ENCODE results near the gene NIPSNAP2. TPM values are rescaled to one million over a fixed set of nuclear protein-coding genes. Genes with fewer than 3 reads are reported as not detected.
A peak's percentile ranks its signal among the peaks of the same experiment; 100 is the strongest.

Gene NIPSNAP2
- total RNA-seq, 2 experiments from 2014 or later = 47.0 to 47.2 TPM

GRCh38 chr7:55965805-55966421 lies 1.5 kb downstream of the NIPSNAP2 start:
- no peaks in the 10 kb centered on the region for H3K9me3 Mint-ChIP-seq
- peaks cover 22% of the 10 kb centered on the region for H3K36me3 Mint-ChIP-seq

GRCh38 chr7:55966851-55967250 lies 2.5 kb downstream of the NIPSNAP2 start:
- H3K36me3 Mint-ChIP-seq = peaks cover 22% of the 10 kb centered on the region
- no peak overlapping the region for H3K27ac Mint-ChIP-seq
- DNase-seq = no peak
- no peaks in the 10 kb centered on the region for H3K27me3 Mint-ChIP-seq
- no peak overlapping the region for H3K4me3 Mint-ChIP-seq
- peaks cover 31% of the 10 kb centered on the region for H3K4me1 Mint-ChIP-seq
- no peaks in the 10 kb centered on the region for H3K9me3 Mint-ChIP-seq

More at GRCh38 chr7:55965805-55966421, 1.5 kb downstream of the NIPSNAP2 start:
- Mint-ChIP-seq H3K4me1 (peaks cover 29% of the 10 kb centered on the region), H3K27ac (peak overlapping the region; percentile 48), H3K27me3 (no peaks in the 10 kb centered on the region), H3K4me3 (peak overlapping the region; percentile 67)
- DNase-seq = no peak

- Mint-ChIP-seq H3K27me3 (no peaks in the 10 kb centered on the region), H3K9me3 (no peaks in the 10 kb centered on the region), H3K4me1 (peaks cover 22% of the 10 kb centered on the region), H3K27ac (peak overlapping the region; percentile 27), H3K4me3 (no peak overlapping the region), H3K36me3 (peaks cover 23% of the 10 kb centered on the region)
- DNase-seq = no peak
Observed at GRCh38 chr7:55969391-55969790, 5.0 kb downstream of the NIPSNAP2 start.

GRCh38 chr7:55970561-55970960 lies 6.2 kb downstream of the NIPSNAP2 start:
- H3K27me3 Mint-ChIP-seq = no peaks in the 10 kb centered on the region
- peaks cover 22% of the 10 kb centered on the region for H3K4me1 Mint-ChIP-seq

GRCh38 chr7:55970978-55971377 lies 6.6 kb downstream of the NIPSNAP2 start:
- DNase-seq = no peak
- no peaks in the 10 kb centered on the region for H3K9me3 Mint-ChIP-seq
- H3K4me3 Mint-ChIP-seq = no peak overlapping the region
- H3K4me1 Mint-ChIP-seq = peaks cover 17% of the 10 kb centered on the region
- H3K27me3 Mint-ChIP-seq = no peaks in the 10 kb centered on the region
- H3K27ac Mint-ChIP-seq = no peak overlapping the region
- peaks cover 20% of the 10 kb centered on the region for H3K36me3 Mint-ChIP-seq

More at GRCh38 chr7:55970561-55970960, 6.2 kb downstream of the NIPSNAP2 start:
- H3K9me3 Mint-ChIP-seq = no peaks in the 10 kb centered on the region
- peaks cover 24% of the 10 kb centered on the region for H3K36me3 Mint-ChIP-seq
- no peak overlapping the region for H3K4me3 Mint-ChIP-seq
- H3K27ac Mint-ChIP-seq = peak overlapping the region; percentile 17
- no peak for DNase-seq

GRCh38 chr7:55973747-55974250 lies 9.4 kb downstream of the NIPSNAP2 start:
- H3K4me1 Mint-ChIP-seq = peaks cover 12% of the 10 kb centered on the region
- no peak overlapping the region for H3K4me3 Mint-ChIP-seq
- H3K9me3 Mint-ChIP-seq = no peaks in the 10 kb centered on the region
- DNase-seq = no peak
- H3K27ac Mint-ChIP-seq = no peak overlapping the region
- no peaks in the 10 kb centered on the region for H3K27me3 Mint-ChIP-seq
- H3K36me3 Mint-ChIP-seq = peaks cover 15% of the 10 kb centered on the region

GRCh38 chr7:55975988-55976633 lies 11.7 kb downstream of the NIPSNAP2 start:
- Mint-ChIP-seq H3K4me3 (no peak overlapping the region), H3K27me3 (no peaks in the 10 kb centered on the region), H3K27ac (no peak overlapping the region), H3K9me3 (no peaks in the 10 kb centered on the region), H3K4me1 (peaks cover 3% of the 10 kb centered on the region), H3K36me3 (peaks cover 4% of the 10 kb centered on the region)
- DNase-seq = no peak

GRCh38 chr7:55977831-55978230 lies 13.4 kb downstream of the NIPSNAP2 start:
- Mint-ChIP-seq H3K27ac (no peak overlapping the region), H3K27me3 (no peaks in the 10 kb centered on the region), H3K4me1 (no peaks in the 10 kb centered on the region), H3K9me3 (no peaks in the 10 kb centered on the region), H3K36me3 (peaks cover 10% of the 10 kb centered on the region), H3K4me3 (no peak overlapping the region)
- DNase-seq = no peak

GRCh38 chr7:55980266-55980665 lies 15.9 kb downstream of the NIPSNAP2 start:
- H3K36me3 Mint-ChIP-seq = peaks cover 10% of the 10 kb centered on the region
- no peak for DNase-seq
- no peaks in the 10 kb centered on the region for H3K9me3 Mint-ChIP-seq
- no peaks in the 10 kb centered on the region for H3K27me3 Mint-ChIP-seq
- no peak overlapping the region for H3K4me3 Mint-ChIP-seq
- H3K27ac Mint-ChIP-seq = no peak overlapping the region
- H3K4me1 Mint-ChIP-seq = no peaks in the 10 kb centered on the region

GRCh38 chr7:55983537-55983936 lies 19.2 kb downstream of the NIPSNAP2 start:
- Mint-ChIP-seq H3K36me3 (peaks cover 12% of the 10 kb centered on the region), H3K4me1 (no peaks in the 10 kb centered on the region), H3K4me3 (no peak overlapping the region), H3K27ac (no peak overlapping the region), H3K27me3 (no peaks in the 10 kb centered on the region), H3K9me3 (no peaks in the 10 kb centered on the region)
- DNase-seq = no peak

- Mint-ChIP-seq H3K4me1 (no peaks in the 10 kb centered on the region), H3K27me3 (no peaks in the 10 kb centered on the region), H3K36me3 (peaks cover 2% of the 10 kb centered on the region), H3K4me3 (no peak overlapping the region), H3K9me3 (no peaks in the 10 kb centered on the region), H3K27ac (no peak overlapping the region)
- DNase-seq = no peak
Observed at GRCh38 chr7:55992346-55992745, 28.0 kb downstream of the NIPSNAP2 start.

GRCh38 chr7:55996856-55997500 lies 32.6 kb downstream of the NIPSNAP2 start:
- Mint-ChIP-seq H3K36me3 (peaks cover 13% of the 10 kb centered on the region), H3K4me3 (no peak overlapping the region), H3K27me3 (no peaks in the 10 kb centered on the region), H3K4me1 (peaks cover 18% of the 10 kb centered on the region), H3K9me3 (no peaks in the 10 kb centered on the region), H3K27ac (no peak overlapping the region)
- no peak for DNase-seq

- H3K27me3 Mint-ChIP-seq = no peaks in the 10 kb centered on the region
- peaks cover 17% of the 10 kb centered on the region for H3K4me1 Mint-ChIP-seq
- peaks cover 10% of the 10 kb centered on the region for H3K36me3 Mint-ChIP-seq
- DNase-seq = no peak
- no peak overlapping the region for H3K27ac Mint-ChIP-seq
- H3K9me3 Mint-ChIP-seq = no peaks in the 10 kb centered on the region
- H3K4me3 Mint-ChIP-seq = no peak overlapping the region
Observed at GRCh38 chr7:56003749-56004148, 39.4 kb downstream of the NIPSNAP2 start.

GRCh38 chr7:56007167-56007652 lies 42.8 kb downstream of the NIPSNAP2 start:
- no peak for DNase-seq
- Mint-ChIP-seq H3K4me1 (no peaks in the 10 kb centered on the region), H3K4me3 (no peak overlapping the region), H3K27ac (no peak overlapping the region), H3K9me3 (no peaks in the 10 kb centered on the region), H3K36me3 (peaks cover 15% of the 10 kb centered on the region), H3K27me3 (no peaks in the 10 kb centered on the region)

- H3K27ac Mint-ChIP-seq = no peak overlapping the region
- H3K9me3 Mint-ChIP-seq = no peaks in the 10 kb centered on the region
- no peaks in the 10 kb centered on the region for H3K4me1 Mint-ChIP-seq
- no peaks in the 10 kb centered on the region for H3K27me3 Mint-ChIP-seq
- H3K36me3 Mint-ChIP-seq = peaks cover 16% of the 10 kb centered on the region
- H3K4me3 Mint-ChIP-seq = no peak overlapping the region
- no peak for DNase-seq
Observed at GRCh38 chr7:56007891-56008290, 43.5 kb downstream of the NIPSNAP2 start.
